CD4-positive, alpha-beta T cell treated with Interleukin-12 subunit alpha and Interleukin-12 subunit beta, for 1 hour (primary cell): Measurements from ENCODE around the gene GPR25.

Source experiments
- DNase-seq: peaks from one replicate; pipeline ENCODE4 v3.0.0-alpha.2; 2020

The GPR25 gene, protein sequence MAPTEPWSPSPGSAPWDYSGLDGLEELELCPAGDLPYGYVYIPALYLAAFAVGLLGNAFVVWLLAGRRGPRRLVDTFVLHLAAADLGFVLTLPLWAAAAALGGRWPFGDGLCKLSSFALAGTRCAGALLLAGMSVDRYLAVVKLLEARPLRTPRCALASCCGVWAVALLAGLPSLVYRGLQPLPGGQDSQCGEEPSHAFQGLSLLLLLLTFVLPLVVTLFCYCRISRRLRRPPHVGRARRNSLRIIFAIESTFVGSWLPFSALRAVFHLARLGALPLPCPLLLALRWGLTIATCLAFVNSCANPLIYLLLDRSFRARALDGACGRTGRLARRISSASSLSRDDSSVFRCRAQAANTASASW

DNA sequence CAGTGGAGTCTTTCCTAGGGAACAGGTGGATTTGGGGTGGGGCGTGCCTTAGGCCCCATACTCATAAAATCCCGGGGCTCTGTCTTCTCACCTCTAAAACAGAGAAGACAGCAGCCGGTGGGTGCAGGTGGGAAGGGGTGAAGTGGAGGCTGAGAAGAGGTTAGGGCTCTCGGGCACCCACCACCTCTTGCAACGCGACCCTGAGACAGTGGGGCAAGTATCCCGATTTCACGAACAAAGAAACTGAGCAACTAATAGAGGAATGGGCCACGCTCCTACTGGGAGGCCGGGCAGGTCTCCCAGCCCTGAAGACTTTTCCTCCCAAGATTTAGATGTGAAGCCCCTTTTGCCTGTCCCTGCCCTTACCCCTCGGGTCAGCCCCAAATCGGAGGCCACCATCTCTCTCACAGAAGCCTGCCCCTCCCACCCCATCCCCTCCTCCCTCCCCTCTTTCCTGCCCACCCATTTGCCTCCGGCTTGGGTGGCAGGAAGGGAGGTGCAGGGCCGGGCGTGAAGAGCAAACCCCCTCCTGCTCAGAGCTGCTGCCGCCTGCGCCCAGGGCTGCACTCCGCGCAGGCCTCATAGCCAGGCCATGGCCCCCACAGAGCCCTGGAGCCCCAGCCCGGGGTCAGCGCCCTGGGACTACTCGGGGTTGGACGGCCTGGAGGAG, at the start of gene GPR25:
Gene GPR25 (plus strand): TSS at position 536 of the 670 bp plus-strand sequence. CDS start 57 bp downstream, at position 593.
- no peak for DNase-seq

DNA sequence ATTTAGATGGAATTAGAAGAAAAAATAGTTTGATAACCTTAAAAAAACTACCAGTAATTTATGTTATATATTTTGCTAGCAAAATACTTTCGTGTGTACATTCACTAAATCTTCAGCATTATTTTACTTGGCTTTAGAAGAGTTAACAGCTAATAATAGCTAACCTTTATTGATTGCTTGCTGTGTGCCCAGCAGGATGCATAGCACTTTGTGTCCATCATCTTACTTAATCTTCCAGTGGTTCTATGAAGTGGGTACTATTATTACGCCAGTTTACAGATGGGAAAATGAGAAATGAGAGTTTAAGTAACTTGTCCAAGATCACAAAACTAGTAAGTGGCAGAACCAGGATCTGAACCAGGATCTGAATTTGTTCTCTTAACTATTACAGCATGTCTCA, 41.7 kb upstream of the GPR25 start:
- DNase-seq: no peak

DNA sequence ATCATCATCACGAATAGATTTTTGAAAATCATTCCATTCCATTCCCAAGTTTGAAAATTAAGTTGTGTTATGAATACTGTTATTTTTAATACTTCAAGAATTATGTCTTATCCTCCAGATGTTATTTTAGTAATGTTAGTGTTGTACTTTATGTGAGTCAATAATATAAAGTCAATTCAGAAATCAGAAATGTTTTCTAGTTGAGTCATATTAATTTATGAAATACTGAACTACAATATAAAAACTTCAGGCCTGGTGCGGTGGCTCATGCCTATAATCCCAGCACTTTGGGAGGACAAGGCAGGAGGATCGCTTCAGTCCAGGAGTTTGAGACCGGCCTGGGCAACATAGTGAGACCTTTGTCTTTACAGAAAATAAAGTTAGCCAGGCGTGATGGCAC, 38.4 kb upstream of the GPR25 start:
- DNase-seq: no peak

DNA sequence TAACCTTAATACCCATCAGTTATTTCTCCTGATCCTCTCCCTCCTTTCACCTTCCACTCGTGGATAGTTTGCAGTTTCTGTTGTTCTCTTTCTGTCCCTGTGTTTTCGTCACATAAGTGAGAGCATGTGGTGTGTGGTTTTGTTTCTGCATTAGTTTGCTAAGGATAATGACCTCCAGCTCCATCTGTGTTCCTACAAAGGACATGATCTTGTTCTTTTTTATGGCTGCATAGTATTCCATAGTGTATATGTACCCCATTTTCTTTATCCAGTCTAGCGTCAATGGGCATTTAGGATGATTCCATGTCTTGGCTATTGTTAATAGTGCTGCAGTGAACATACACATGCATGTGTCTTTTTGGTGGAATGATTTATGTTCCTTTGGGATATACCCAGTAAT, 36.6 kb upstream of the GPR25 start:
- DNase-seq: no peak

DNA sequence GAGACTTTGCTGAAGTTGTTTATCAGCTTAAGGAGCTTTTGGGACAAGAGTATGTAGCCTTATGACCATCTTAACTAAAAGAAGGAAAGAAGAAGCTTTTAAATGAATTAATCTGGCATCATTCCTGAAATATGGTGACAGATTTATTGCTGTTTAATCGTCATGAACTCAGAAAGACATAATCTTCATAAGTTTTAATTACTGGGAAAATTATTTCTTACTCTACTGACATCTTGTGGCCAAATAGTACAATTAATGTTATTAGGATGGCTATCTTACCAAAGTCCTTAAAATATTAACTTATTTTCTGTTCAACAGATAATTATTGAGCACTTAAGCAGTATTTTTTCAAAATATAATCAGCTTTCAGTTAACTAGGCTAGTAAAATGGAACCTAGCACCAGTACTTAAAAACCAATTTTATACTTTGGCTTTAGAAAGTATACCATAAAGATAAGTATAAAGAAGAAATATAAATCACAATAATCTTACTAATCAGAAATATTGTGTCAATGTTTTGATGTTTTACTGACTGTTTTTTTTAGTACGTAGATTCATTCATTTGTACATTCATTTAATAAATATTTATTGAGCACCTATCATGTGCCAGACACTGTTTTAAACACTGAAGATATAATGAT, 34.7 kb upstream of the GPR25 start:
- no peak for DNase-seq

DNA sequence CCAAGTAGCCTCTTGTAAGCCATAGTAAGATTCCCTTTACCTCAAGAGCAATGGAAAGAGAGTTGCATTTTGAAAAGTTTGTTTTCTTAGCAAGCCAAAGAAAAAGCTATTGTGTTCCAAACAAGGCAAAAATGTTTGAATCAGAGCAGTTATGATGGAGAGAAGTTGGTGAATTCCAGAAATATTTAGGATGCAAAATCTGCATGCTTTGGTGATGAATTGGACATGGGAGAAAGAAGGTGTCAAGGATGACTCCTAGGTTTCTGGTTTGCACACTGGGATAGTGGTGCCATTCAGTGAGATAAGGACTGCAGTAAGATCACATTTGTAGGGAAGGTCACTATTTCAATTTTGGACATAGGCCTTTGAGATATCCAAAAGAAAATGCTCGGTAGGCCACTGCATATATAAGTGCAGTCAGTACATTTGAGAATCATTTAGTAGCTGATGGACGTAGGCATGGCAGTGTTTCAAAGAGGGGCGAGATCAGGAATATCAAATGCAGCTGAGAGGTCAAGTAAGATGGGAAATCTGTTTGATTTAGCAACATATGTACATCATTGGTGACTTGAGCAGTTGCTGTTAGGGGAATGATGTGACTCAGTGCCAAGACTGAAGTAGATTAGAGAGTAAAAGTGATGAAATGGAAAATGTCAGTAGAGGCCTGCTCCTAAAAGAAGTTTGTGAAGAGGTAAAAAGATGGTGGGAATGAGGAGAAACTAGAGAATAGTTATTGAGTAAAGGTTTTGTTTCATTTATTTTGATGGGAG, 33.9 kb upstream of the GPR25 start:
- DNase-seq: no peak

DNA sequence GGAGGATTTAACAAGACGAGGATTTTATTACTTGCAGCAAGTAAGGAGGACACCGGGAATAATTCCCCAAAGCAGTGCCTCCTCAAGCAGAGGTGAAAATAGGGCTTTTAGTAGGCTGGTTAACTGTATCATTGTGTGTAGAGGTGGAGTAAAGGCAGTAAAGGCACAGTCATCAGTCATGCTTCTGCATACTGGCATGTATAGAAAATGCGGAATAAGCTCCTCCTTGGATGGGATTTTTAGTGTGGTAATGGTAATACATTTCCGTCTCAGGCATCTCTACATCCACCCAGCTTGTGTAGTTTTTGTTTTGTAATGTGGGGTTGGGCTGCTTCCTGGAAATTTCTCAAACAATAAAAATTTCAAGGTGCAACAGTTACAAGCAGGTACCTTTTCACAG, 27.4 kb upstream of the GPR25 start:
- no peak for DNase-seq

DNA sequence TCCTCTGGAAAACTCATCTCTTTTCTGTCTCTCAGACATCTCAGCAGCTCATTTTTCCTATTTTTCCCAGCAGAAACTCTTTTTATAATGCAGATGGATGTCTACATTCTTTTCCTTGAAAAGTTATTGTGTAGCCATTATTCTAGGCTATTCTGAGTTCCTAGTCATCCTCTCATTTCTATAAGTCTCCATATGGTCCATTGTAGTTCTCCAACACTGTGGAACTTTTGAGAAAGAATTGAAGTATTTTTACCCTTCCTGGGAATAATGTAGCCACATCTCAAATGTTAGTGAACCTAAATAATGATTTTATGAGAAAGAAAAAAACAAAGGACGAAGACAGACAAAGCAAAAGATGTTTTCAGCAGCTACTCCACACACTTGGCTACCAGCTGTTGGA, 26.4 kb upstream of the GPR25 start:
- DNase-seq: no peak

DNA sequence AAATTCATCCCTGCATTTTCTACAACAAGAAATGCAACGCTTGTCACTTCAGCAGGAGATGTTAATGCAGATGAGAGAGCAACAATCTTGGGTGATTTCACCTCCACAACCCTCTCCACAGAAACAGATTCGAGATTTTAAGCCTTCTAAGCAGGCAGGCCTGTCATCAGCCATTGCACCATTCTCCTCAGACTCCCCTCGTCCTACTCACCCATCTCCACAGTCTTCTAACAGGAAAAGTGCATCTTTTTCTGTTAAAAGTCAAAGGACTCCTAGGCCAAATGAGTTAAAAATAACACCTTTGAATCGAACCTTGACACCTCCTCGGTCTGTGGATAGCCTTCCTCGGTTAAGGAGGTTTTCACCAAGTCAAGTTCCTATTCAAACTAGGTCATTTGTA, 23.4 kb upstream of the GPR25 start:
- DNase-seq: no peak

DNA sequence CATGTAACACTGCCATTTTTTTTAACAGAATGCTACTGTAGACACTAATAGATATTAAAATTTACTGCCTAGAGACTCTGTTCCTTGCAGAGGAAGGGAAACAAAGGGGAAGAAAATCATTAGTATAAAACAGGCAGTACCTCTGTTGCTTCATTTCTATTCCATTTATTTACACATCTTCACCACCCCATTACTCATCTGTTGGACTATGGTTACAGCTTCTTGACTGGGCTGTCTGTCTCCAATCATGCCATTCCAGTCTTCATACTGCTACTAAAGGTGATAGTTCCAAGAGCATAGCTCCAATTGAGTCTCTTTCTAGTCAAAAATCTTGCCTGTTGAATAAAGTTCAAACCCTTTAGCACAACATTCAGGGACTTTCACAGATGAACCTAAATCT, 22.2 kb upstream of the GPR25 start:
- DNase-seq: no peak

DNA sequence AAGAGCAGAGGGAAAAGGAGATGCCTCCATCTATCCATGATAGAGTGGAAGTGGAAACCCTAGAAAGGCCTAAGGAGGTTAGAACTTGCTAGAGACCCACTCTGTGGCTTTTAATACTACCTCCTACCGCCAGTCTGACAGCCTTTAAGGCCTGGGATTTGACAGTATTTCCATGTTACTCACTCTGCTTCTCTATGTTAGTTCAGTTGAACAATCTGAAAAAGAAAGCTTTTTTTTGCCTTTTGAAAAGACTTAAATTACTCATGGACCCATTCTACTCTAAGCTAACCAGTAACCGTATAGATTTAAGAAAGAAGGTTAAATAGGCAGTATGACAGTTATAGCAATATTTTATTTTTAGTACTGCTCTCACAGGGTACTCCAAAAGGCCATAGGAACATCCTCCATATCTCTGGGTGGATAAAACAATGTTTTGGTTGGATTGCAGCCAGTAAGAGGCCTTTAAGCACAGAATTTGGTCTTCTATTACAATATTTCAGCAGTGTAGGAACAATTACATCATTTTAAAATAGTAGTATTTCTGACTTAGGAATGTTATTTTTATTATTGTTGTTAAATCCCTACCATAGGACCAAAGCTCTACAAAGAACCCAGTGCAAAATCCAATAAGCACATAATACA, 15.9 kb upstream of the GPR25 start:
- no peak for DNase-seq

DNA sequence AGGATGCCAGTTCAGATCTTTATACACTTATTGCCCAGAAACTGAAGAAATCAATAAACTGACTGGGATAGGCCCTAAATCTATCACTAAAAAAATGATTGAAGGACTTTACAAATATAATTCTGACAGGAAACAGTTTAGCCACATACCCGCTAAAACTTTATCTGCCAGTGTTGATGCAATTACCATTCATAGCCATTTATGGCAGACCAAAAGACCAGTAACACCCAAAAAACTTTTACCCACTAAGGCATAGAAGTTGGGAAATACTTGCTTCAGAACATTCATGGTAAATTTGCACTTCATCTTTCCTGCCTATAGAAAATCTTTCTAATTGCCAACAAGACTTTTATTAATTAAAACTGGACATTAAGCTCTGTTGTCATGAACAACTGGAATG, 15.0 kb upstream of the GPR25 start:
- DNase-seq: no peak

DNA sequence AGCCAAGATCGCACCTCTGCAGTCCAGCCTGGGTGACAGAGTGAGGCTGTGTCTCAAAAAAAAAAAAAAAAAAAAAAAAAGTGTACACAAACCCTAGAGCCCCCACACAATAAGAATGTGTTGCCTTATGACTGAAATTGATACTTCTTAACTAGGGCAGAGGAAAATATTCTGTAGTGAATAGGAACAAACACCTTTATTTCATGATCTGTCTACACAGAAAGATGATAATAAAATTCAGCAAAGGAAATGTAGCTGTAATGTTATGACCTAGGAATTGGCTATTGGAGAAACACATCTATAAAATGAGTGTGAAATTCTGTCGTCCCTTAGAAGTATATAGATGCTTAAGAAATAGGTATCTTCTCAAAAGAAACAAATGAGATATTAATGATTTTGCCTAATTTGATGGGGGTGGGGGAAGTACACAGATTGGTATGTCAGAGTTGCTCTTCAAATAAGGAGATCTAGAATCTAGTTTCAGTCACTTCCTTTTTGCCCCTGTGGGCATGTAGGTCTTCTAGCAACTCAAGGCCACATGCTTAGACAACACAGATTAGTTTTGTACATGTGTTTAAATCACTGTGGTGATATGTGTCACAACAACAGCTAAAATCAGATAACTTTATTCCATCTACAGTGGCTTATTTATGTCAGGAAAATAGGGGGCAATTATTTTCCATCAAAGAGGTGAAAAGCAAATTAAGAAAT, 10.7 kb upstream of the GPR25 start:
- peak; percentile 51 for DNase-seq

DNA sequence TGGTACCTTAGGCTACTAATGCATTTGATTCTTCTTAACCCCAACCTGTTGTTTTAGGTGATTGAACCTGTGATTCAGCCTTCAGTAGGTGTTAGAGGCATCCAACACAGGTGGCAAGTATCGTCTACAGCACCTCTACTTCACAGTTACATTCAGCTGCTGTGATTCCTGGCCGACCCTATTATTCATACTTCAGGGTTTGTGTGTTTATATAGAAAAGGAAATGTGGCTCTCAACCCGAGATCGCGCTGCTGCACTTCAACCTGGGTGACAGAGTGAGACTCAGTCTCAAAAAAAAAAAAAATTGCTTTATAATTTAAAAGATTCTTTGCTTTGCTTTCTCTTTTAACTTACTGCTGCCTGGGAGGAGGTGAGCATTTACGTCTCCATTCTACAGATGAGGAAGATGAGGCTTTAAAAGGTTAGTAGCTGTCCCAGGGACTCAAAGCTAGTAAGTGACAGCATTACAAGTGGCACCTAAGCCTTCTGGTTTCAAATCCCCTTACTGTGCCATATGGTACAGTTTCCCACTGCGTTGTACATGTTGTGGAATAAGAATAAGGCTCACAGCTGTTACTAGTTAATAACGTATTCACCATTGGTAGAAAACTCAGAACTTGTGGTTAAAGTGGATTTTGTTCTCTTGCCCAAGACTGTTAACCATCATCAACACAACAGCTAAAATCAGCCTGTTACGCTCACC, 9.9 kb upstream of the GPR25 start:
- DNase-seq: no peak

DNA sequence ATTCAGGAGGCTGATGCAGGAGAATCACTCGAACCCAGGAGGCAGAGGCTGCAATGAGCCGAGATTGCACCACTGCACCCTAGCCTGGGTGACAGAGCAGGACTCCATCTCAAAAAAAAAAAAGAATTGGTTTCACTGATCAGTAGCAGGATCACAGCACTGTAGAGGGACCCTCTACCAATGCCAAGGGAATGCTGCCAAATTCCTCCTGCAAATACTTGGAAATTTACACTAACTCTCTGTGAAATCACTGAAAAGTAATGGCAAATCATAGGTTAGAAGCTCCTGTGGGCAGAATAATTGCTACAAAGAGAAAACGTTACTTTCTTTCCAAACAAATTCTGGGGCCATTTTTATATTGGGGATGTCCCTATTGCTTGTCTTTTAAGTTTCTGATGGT, 6.7 kb upstream of the GPR25 start:
- no peak for DNase-seq

DNA sequence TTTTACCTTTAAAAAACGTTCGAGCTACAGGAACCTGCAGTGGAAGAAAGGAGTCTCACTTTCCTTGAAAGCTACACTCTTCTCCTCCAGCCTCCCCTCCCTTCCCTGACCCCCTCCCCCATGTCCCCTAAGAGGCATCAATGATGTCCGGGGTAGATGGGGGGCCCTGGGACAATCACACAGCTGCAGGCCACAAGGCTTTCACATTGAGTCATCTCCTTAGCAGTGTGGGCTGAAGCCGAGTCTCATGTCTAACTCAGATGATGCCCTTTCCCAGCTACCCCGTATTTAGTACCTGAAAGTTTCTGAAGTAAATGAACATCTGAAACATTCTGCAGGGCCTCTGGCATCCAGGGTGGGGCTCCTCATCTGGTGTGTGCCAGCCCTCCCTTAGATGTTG, 6.3 kb upstream of the GPR25 start:
- no peak for DNase-seq

DNA sequence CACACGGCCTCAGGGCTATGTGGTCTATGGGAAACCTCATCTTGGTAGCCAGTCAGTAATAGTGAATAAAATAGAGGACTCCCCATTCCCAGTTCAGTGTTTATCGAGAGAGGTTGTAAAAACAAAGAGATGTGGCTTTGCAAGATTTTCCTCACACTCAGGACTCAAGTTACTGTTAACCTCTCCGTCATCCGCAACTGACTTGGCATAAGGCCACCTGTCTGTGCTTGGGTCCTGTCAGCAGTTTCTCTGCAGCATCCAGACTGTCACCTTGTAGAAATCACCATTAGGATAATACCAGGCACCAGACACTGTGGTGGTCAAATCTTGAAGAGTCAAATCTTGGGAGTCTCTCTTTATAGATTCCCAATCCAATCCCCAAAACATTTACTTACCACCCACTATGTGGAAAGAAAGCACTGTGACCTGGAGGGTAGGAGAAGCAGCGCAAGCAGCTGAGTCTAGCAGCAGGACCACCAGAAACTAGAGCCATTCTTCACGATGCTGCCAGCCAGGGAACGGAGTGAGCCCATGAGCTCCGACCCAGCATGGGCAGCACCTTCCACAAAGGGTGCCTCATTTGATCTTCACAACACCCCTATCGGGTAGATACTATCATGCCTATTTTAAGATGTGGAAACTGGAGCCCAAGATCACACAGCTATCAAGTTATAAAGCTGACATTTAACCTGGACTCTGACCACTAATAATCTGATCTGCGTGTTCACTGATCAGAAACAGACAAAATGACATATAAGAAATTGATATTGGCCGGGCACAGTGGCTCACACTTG, 5.6 kb upstream of the GPR25 start:
- DNase-seq: no peak

DNA sequence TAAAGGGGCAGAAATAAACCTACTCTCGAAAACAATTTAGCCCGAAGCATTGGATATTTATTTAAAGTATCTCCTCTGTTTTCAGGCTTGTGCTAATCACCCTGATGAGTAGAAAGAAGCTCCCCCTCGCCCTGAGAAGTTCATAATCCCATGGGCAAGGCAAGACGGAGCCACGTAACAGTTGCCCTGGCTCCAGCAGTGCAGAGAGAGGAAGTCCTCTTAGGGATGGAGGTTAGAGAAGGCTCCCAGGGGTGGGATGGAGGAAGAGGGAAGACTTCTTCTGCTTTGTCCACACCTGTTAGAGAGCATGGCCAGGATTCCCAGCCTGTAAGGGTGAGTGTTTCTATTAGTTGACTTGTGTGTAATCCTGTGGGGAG, 3.4 kb upstream of the GPR25 start:
- DNase-seq: no peak

DNA sequence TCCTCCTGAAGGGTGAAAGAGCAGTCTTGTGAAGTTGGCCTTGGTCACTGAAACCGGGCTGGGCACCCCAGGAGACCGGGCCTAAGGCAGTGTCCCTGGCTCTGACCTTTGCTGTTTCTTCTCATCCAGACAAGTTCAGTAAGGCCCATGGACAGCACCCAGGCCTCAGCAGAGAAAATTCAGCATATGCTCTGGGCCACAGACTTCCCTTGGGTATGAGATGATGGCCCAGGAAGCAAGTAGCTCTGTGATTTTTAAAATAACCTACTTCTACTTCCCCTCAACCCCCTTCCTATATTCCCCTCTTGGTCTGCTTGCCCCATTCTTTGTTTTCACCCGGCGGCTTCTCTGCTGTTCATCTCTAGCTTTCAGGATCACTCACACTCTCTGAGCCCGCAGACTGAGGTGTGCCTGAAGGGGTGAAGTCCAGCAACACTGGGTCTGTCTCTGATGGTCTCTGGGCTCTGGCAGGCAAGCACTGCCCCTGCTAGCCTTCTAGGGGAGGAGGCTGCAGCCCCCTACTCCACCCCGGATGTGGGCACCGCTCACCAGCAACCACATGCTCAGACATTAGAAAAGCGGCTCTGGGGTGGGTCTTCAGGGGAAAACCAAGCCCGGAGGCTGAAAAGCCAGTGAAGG, 2.9 kb upstream of the GPR25 start:
- DNase-seq: peak; percentile 49

DNA sequence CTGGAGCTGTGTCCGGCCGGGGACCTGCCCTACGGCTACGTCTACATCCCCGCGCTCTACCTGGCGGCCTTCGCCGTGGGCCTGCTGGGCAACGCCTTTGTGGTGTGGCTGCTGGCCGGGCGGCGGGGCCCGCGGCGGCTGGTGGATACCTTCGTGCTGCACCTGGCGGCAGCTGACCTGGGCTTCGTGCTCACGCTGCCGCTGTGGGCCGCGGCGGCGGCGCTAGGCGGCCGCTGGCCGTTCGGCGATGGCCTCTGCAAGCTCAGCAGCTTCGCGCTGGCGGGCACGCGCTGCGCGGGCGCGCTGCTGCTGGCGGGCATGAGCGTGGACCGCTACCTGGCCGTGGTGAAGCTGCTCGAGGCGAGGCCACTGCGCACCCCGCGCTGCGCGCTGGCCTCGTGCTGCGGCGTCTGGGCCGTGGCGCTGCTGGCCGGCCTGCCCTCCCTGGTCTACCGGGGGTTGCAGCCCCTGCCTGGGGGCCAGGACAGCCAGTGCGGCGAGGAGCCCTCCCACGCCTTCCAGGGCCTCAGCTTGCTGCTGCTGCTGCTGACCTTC, 412 bp downstream of the GPR25 start:
- no peak for DNase-seq
